Measurements from ENCODE around the gene RNF10.

RNF10 gene

GRCh38 chr12:120540445-120540844 lies 6.3 kb downstream of the RNF10 start:
- Histone ChIP-seq H3K4me3 (ENCODE audit: extremely low read depth, insufficient read depth, low read length, poor library complexity, severe bottlenecking) (no peak overlapping the region), H3K27ac (ENCODE audit: low read depth, low read length, severe bottlenecking) (no peak overlapping the region), H3K9me3 (ENCODE audit: control insufficient read depth, low read length) (no peaks in the 10 kb centered on the region), H3K36me3 (ENCODE audit: control insufficient read depth, insufficient read depth, low read length) (peaks cover 87% of the 10 kb centered on the region), H3K4me1 (ENCODE audit: control insufficient read depth, insufficient read depth, low read length, poor library complexity, severe bottlenecking) (peaks cover 8% of the 10 kb centered on the region)
- WGBS, 2 experiments (ENCODE audit: insufficient coverage in 2 of 2): 94 to 100% methylated on average over 1 to 3 of the region's 3 CpGs

- WGBS, 2 experiments (ENCODE audit: insufficient coverage in 2 of 2): 82 to 93% methylated on average over 3 to 5 of the region's 5 CpGs
- H3K4me3 ChIP-seq (ENCODE audit: extremely low read depth, insufficient read depth, low read length, poor library complexity, severe bottlenecking): no peak overlapping the region
- H3K36me3 ChIP-seq (ENCODE audit: control insufficient read depth, insufficient read depth, low read length): peaks cover 89% of the 10 kb centered on the region
- peaks cover 8% of the 10 kb centered on the region for H3K4me1 ChIP-seq (ENCODE audit: control insufficient read depth, insufficient read depth, low read length, poor library complexity, severe bottlenecking)
- no peak overlapping the region for H3K27ac ChIP-seq (ENCODE audit: low read depth, low read length, severe bottlenecking)
- H3K9me3 ChIP-seq (ENCODE audit: control insufficient read depth, low read length): no peaks in the 10 kb centered on the region
Measured at GRCh38 chr12:120542166-120542565, 8.0 kb downstream of the RNF10 start.

- no peak overlapping the region for H3K4me3 ChIP-seq (ENCODE audit: extremely low read depth, insufficient read depth, low read length, poor library complexity, severe bottlenecking)
- H3K27ac ChIP-seq (ENCODE audit: low read depth, low read length, severe bottlenecking): no peak overlapping the region
- WGBS, 2 experiments (ENCODE audit: insufficient coverage in 2 of 2): no CpG with 5 or more reads among the region's 3 CpGs
- H3K4me1 ChIP-seq (ENCODE audit: control insufficient read depth, insufficient read depth, low read length, poor library complexity, severe bottlenecking): peaks cover 3% of the 10 kb centered on the region
- H3K9me3 ChIP-seq (ENCODE audit: control insufficient read depth, low read length): no peaks in the 10 kb centered on the region
- H3K36me3 ChIP-seq (ENCODE audit: control insufficient read depth, insufficient read depth, low read length): peaks cover 91% of the 10 kb centered on the region
Measured at GRCh38 chr12:120544691-120545090, 10.5 kb downstream of the RNF10 start.

- 100% methylated on average over 1 of the region's 3 CpGs; no CpG with 5 or more reads in 1 of the 2 experiments for WGBS, 2 experiments (ENCODE audit: insufficient coverage in 2 of 2)
- Histone ChIP-seq H3K27ac (ENCODE audit: low read depth, low read length, severe bottlenecking) (no peak overlapping the region), H3K9me3 (ENCODE audit: control insufficient read depth, low read length) (no peaks in the 10 kb centered on the region), H3K36me3 (ENCODE audit: control insufficient read depth, insufficient read depth, low read length) (peaks cover 91% of the 10 kb centered on the region), H3K4me1 (ENCODE audit: control insufficient read depth, insufficient read depth, low read length, poor library complexity, severe bottlenecking) (peaks cover 8% of the 10 kb centered on the region), H3K4me3 (ENCODE audit: extremely low read depth, insufficient read depth, low read length, poor library complexity, severe bottlenecking) (no peak overlapping the region)
Measured at GRCh38 chr12:120546050-120546386, 11.9 kb downstream of the RNF10 start.

- WGBS, 2 experiments (ENCODE audit: insufficient coverage in 2 of 2): 78 to 91% methylated on average over 1 of the region's 1 CpG
- Histone ChIP-seq H3K4me1 (ENCODE audit: control insufficient read depth, insufficient read depth, low read length, poor library complexity, severe bottlenecking) (peaks cover 6% of the 10 kb centered on the region), H3K27ac (ENCODE audit: low read depth, low read length, severe bottlenecking) (no peak overlapping the region), H3K36me3 (ENCODE audit: control insufficient read depth, insufficient read depth, low read length) (peaks cover 82% of the 10 kb centered on the region), H3K9me3 (ENCODE audit: control insufficient read depth, low read length) (no peaks in the 10 kb centered on the region), H3K4me3 (ENCODE audit: extremely low read depth, insufficient read depth, low read length, poor library complexity, severe bottlenecking) (no peak overlapping the region)
Measured at GRCh38 chr12:120554678-120555077, 20.5 kb downstream of the RNF10 start.

GRCh38 chr12:120557589-120557988 lies 23.4 kb downstream of the RNF10 start:
- Histone ChIP-seq H3K27ac (ENCODE audit: low read depth, low read length, severe bottlenecking) (no peak overlapping the region), H3K4me1 (ENCODE audit: control insufficient read depth, insufficient read depth, low read length, poor library complexity, severe bottlenecking) (no peaks in the 10 kb centered on the region), H3K9me3 (ENCODE audit: control insufficient read depth, low read length) (no peaks in the 10 kb centered on the region), H3K4me3 (ENCODE audit: extremely low read depth, insufficient read depth, low read length, poor library complexity, severe bottlenecking) (no peak overlapping the region), H3K36me3 (ENCODE audit: control insufficient read depth, insufficient read depth, low read length) (peaks cover 83% of the 10 kb centered on the region)
- WGBS, 2 experiments (ENCODE audit: insufficient coverage in 2 of 2): 100% methylated on average over 1 of the region's 2 CpGs; no CpG with 5 or more reads in 1 of the 2 experiments

- 99 to 100% methylated on average over 5 to 8 of the region's 8 CpGs for WGBS, 2 experiments (ENCODE audit: insufficient coverage in 2 of 2)
- H3K9me3 ChIP-seq (ENCODE audit: control insufficient read depth, low read length): no peaks in the 10 kb centered on the region
- H3K4me3 ChIP-seq (ENCODE audit: extremely low read depth, insufficient read depth, low read length, poor library complexity, severe bottlenecking): no peak overlapping the region
- H3K4me1 ChIP-seq (ENCODE audit: control insufficient read depth, insufficient read depth, low read length, poor library complexity, severe bottlenecking): no peaks in the 10 kb centered on the region
- H3K36me3 ChIP-seq (ENCODE audit: control insufficient read depth, insufficient read depth, low read length): peaks cover 90% of the 10 kb centered on the region
- H3K27ac ChIP-seq (ENCODE audit: low read depth, low read length, severe bottlenecking): no peak overlapping the region
Measured at GRCh38 chr12:120562906-120563305, 28.8 kb downstream of the RNF10 start.

- peaks cover 95% of the 10 kb centered on the region for H3K36me3 ChIP-seq (ENCODE audit: control insufficient read depth, insufficient read depth, low read length)
- H3K4me1 ChIP-seq (ENCODE audit: control insufficient read depth, insufficient read depth, low read length, poor library complexity, severe bottlenecking): no peaks in the 10 kb centered on the region
- no peaks in the 10 kb centered on the region for H3K9me3 ChIP-seq (ENCODE audit: control insufficient read depth, low read length)
- no peak overlapping the region for H3K4me3 ChIP-seq (ENCODE audit: extremely low read depth, insufficient read depth, low read length, poor library complexity, severe bottlenecking)
- H3K27ac ChIP-seq (ENCODE audit: low read depth, low read length, severe bottlenecking): no peak overlapping the region
- WGBS, 2 experiments (ENCODE audit: insufficient coverage in 2 of 2): 97 to 98% methylated on average over 9 to 11 of the region's 11 CpGs
Measured at GRCh38 chr12:120563495-120563894, 29.3 kb downstream of the RNF10 start.

- no peak overlapping the region for H3K4me3 ChIP-seq (ENCODE audit: extremely low read depth, insufficient read depth, low read length, poor library complexity, severe bottlenecking)
- H3K9me3 ChIP-seq (ENCODE audit: control insufficient read depth, low read length): no peaks in the 10 kb centered on the region
- H3K27ac ChIP-seq (ENCODE audit: low read depth, low read length, severe bottlenecking): peak overlapping the region; percentile 4
- WGBS, 2 experiments (ENCODE audit: insufficient coverage in 2 of 2): 90 to 100% methylated on average over 3 to 4 of the region's 5 CpGs
- H3K4me1 ChIP-seq (ENCODE audit: control insufficient read depth, insufficient read depth, low read length, poor library complexity, severe bottlenecking): no peaks in the 10 kb centered on the region
- H3K36me3 ChIP-seq (ENCODE audit: control insufficient read depth, insufficient read depth, low read length): peaks cover 88% of the 10 kb centered on the region
Measured at GRCh38 chr12:120571299-120571698, 37.1 kb downstream of the RNF10 start.

- H3K27ac ChIP-seq (ENCODE audit: low read depth, low read length, severe bottlenecking): no peak overlapping the region
- no peaks in the 10 kb centered on the region for H3K4me1 ChIP-seq (ENCODE audit: control insufficient read depth, insufficient read depth, low read length, poor library complexity, severe bottlenecking)
- H3K36me3 ChIP-seq (ENCODE audit: control insufficient read depth, insufficient read depth, low read length): peaks cover 88% of the 10 kb centered on the region
- WGBS, 2 experiments (ENCODE audit: insufficient coverage in 2 of 2): 92 to 96% methylated on average over 1 to 4 of the region's 6 CpGs
- H3K9me3 ChIP-seq (ENCODE audit: control insufficient read depth, low read length): no peaks in the 10 kb centered on the region
- H3K4me3 ChIP-seq (ENCODE audit: extremely low read depth, insufficient read depth, low read length, poor library complexity, severe bottlenecking): no peak overlapping the region
Measured at GRCh38 chr12:120573560-120573959, 39.4 kb downstream of the RNF10 start.

GRCh38 chr12:120574106-120574505 lies 40.0 kb downstream of the RNF10 start:
- Histone ChIP-seq H3K9me3 (ENCODE audit: control insufficient read depth, low read length) (no peaks in the 10 kb centered on the region), H3K4me3 (ENCODE audit: extremely low read depth, insufficient read depth, low read length, poor library complexity, severe bottlenecking) (no peak overlapping the region), H3K27ac (ENCODE audit: low read depth, low read length, severe bottlenecking) (no peak overlapping the region), H3K4me1 (ENCODE audit: control insufficient read depth, insufficient read depth, low read length, poor library complexity, severe bottlenecking) (no peaks in the 10 kb centered on the region), H3K36me3 (ENCODE audit: control insufficient read depth, insufficient read depth, low read length) (peaks cover 90% of the 10 kb centered on the region)
- no CpG with 5 or more reads among the region's 2 CpGs for WGBS, 2 experiments (ENCODE audit: insufficient coverage in 2 of 2)

Data from mesodermal cell (in vitro differentiated cells).